ENCODE data around the gene ASXL1. TPM values are rescaled to one million over a fixed set of nuclear protein-coding genes. Genes with fewer than 3 reads are reported as not detected.
A peak's percentile ranks its signal among the peaks of the same experiment; 100 is the strongest.

ASXL1 gene
- total and polyA plus RNA-seq, 10 donors, result 14.1 to 149 (median 96.8) TPM

- H3K9me3 ChIP-seq, result no peaks in the 10 kb centered on the region
- peaks cover 0 to 84% (median 37%) of the 10 kb centered on the region in 6 donors for H3K36me3 ChIP-seq
- 94 to 97% (median 97%) methylated on average over 9 of the region's 9 CpGs for WGBS, 5 donors
- H3K4me1 ChIP-seq, result peaks cover 0 to 3% (median 0%) of the 10 kb centered on the region in 6 donors
- no peak for DNase-seq
- no peak overlapping the region for H3K4me3 ChIP-seq
- H3K27ac ChIP-seq, result no peak overlapping the region
- H3K27me3 ChIP-seq (replicated peaks in 1 of 7), result no peaks in the 10 kb centered on the region
- no peak for TF ChIP-seq CTCF (IDR thresholded peaks at IDR 0.05 in 8 of 11, conservative IDR thresholded peaks at IDR 0.05 in 3 of 11)
- TF ChIP-seq POLR2A (IDR thresholded peaks at IDR 0.05), result no peak
- no peak for TF ChIP-seq POLR2AphosphoS5 (IDR thresholded peaks at IDR 0.05)
- intact Hi-C loops (cut with DNase I; ENCODE audit: low total_unique reads), result no loop called here
These were observed 30.9 kb upstream of the ASXL1 start for GRCh38 chr20:32327087-32327681.

- no peak for TF ChIP-seq POLR2AphosphoS5 (IDR thresholded peaks at IDR 0.05)
- TF ChIP-seq POLR2A (IDR thresholded peaks at IDR 0.05), result no peak
- TF ChIP-seq CTCF (IDR thresholded peaks at IDR 0.05 in 8 of 11, conservative IDR thresholded peaks at IDR 0.05 in 3 of 11), result no peak
These were observed 28.1 kb upstream of the ASXL1 start for GRCh38 chr20:32329817-32330554.

GRCh38 chr20:32330555-32330897 lies 27.6 kb upstream of the ASXL1 start:
- no peaks in the 10 kb centered on the region for H3K27me3 ChIP-seq (replicated peaks in 1 of 7)
- no peak overlapping the region for H3K4me3 ChIP-seq
- DNase-seq, result no peak
- peaks cover 0 to 78% (median 42%) of the 10 kb centered on the region in 6 donors for H3K36me3 ChIP-seq
- H3K9me3 ChIP-seq, result no peaks in the 10 kb centered on the region
- peak overlapping the region in 1 of 8 donors; percentile 1 for H3K27ac ChIP-seq
- 64 to 88% (median 74%) methylated on average over 1 of the region's 1 CpG for WGBS, 5 donors
- H3K4me1 ChIP-seq, result peaks cover 0 to 33% (median 17%) of the 10 kb centered on the region in 6 donors
- intact Hi-C loops (cut with DNase I; ENCODE audit: low total_unique reads), result no loop called here
- TF ChIP-seq POLR2AphosphoS5 (IDR thresholded peaks at IDR 0.05) (no peak), POLR2A (IDR thresholded peaks at IDR 0.05) (no peak), CTCF (IDR thresholded peaks at IDR 0.05 in 8 of 11, conservative IDR thresholded peaks at IDR 0.05 in 3 of 11) (no peak)

More at GRCh38 chr20:32329817-32330554, 28.1 kb upstream of the ASXL1 start:
- no peak for DNase-seq
- peaks cover 0 to 82% (median 42%) of the 10 kb centered on the region in 6 donors for H3K36me3 ChIP-seq
- H3K9me3 ChIP-seq, result no peaks in the 10 kb centered on the region
- intact Hi-C loops (cut with DNase I; ENCODE audit: low total_unique reads), result no loop called here
- H3K4me3 ChIP-seq, result no peak overlapping the region
- peaks cover 0 to 31% (median 17%) of the 10 kb centered on the region in 6 donors for H3K4me1 ChIP-seq
- no peak overlapping the region for H3K27ac ChIP-seq
- WGBS, 5 donors, result 86 to 92% (median 91%) methylated on average over 7 of the region's 7 CpGs
- H3K27me3 ChIP-seq (replicated peaks in 1 of 7), result no peaks in the 10 kb centered on the region

GRCh38 chr20:32332614-32333013 lies 25.5 kb upstream of the ASXL1 start:
- TF ChIP-seq POLR2A (IDR thresholded peaks at IDR 0.05) (no peak), CTCF (IDR thresholded peaks at IDR 0.05 in 8 of 11, conservative IDR thresholded peaks at IDR 0.05 in 3 of 11) (no peak)
- DNase-seq, result no peak
- H3K4me1 ChIP-seq, result peaks cover 0 to 42% (median 22%) of the 10 kb centered on the region in 6 donors
- no peak overlapping the region for H3K4me3 ChIP-seq
- H3K9me3 ChIP-seq, result no peaks in the 10 kb centered on the region
- intact Hi-C loops (cut with DNase I; ENCODE audit: low total_unique reads), result no loop called here
- H3K27me3 ChIP-seq (replicated peaks in 1 of 7), result no peaks in the 10 kb centered on the region
- H3K36me3 ChIP-seq, result peaks cover 0 to 57% (median 28%) of the 10 kb centered on the region in 6 donors
- 68 to 84% (median 79%) methylated on average over 2 to 3 of the region's 3 CpGs for WGBS, 5 donors
- H3K27ac ChIP-seq, result peak overlapping the region in 3 of 8 donors; percentile 56 to 73 (median 69)
